Endothelial cell of umbilical vein (primary cell): ENCODE data around the gene ATXN2. TPM values are rescaled to one million over a fixed set of nuclear protein-coding genes. Genes with fewer than 3 reads are reported as not detected.
"Not testable (repeated sequence)": the region's sequence is repeated elsewhere in the genome, so short reads cannot be mapped to it uniquely, and the experiment has no call there.

Experiments used
- BruUV-seq: library from RNA; stranded (reverse); fragments of 400-500 nt; replicated peaks from 2 replicates; lab custom pipeline; 2021; lab: Mats Ljungman, UMichigan
- CTCF ChIA-PET: fragments of 300-600, 350-600 bp; sonication (Branson Sonifier 250); formaldehyde crosslinking; loops from one replicate; lab custom pipeline; 2021; ENCODE audit warnings: antibody characterized with exemption, inconsistent platforms; lab: Charles Lee
- POLR2A ChIA-PET: fragments of 300-600, 350-600 bp; sonication (Branson Sonifier 250); formaldehyde crosslinking; loops from one replicate; lab custom pipeline; 2021; ENCODE audit warnings: antibody characterized with exemption, inconsistent platforms; lab: Charles Lee
- DNase-seq: peaks from one replicate; pipeline ENCODE4 v3.0.0-alpha.2; 2011; ENCODE audit warnings: low read depth, low spot score
- FAIRE-seq: peaks from 2 replicates; lab custom pipeline; 2011; peaks lifted over from hg19 to GRCh38; lab: Jason Lieb, UNC
- H2AFZ ChIP-seq: 2 replicates; pipeline ENCODE4 v1.6.0; 2012; ENCODE audit warnings: low read depth, low read length, control low read depth, inconsistent platforms
- H3K27ac ChIP-seq: 2 replicates; pipeline ENCODE4 v1.5.1; 2011; ENCODE audit warnings: low read depth, mild to moderate bottlenecking, control low read depth, low read length, moderate library complexity; ENCODE audit not compliant: insufficient read depth
- H3K27me3 ChIP-seq, 2 experiments: 2 replicates each; pipeline versions ENCODE4 v1.6.0 to v1.6.1; 2011; ENCODE audit warnings: low read length in 2 of 2, mixed read lengths in 1 of 2; ENCODE audit not compliant: control insufficient read depth in 2 of 2, insufficient read depth in 2 of 2
- H3K36me3 ChIP-seq, 2 experiments: 2 replicates in 1 of 2; 3 replicates in 1 of 2; pipeline ENCODE4 v1.5.1; 2011; ENCODE audit warnings: low read length in 2 of 2, mild to moderate bottlenecking in 1 of 2, moderate library complexity in 1 of 2; ENCODE audit not compliant: control insufficient read depth in 2 of 2, insufficient read depth in 2 of 2; ENCODE audit errors: extremely low read depth in 1 of 2
- H3K4me1 ChIP-seq: 3 replicates; pipeline ENCODE4 v1.5.1; 2011; ENCODE audit warnings: mild to moderate bottlenecking, low read length; ENCODE audit not compliant: control insufficient read depth, insufficient read depth; ENCODE audit errors: extremely low read depth
- H3K4me2 ChIP-seq: 2 replicates; pipeline ENCODE4 v1.6.1; 2011; ENCODE audit warnings: low read length, control low read depth, mixed read lengths; ENCODE audit not compliant: insufficient read depth
- H3K4me3 ChIP-seq, 3 experiments: fragments of 200-600 bp in 1 of 3; sonication (generic), shearing (Covaris generic) in 1 of 3; replicated peaks in 1 of 3; 2 replicates each; pipeline ENCODE4 v1.5.1; 2011 to 2016; ENCODE audit warnings: control low read depth in 3 of 3, low read length in 3 of 3, mild to moderate bottlenecking in 2 of 3, inconsistent platforms in 1 of 3, low read depth in 1 of 3, moderate library complexity in 1 of 3; ENCODE audit not compliant: insufficient read depth in 1 of 3
- H3K79me2 ChIP-seq: 2 replicates; pipeline ENCODE4 v1.6.0; 2012; ENCODE audit warnings: low read length, inconsistent platforms; ENCODE audit not compliant: control insufficient read depth, insufficient read depth
- H3K9ac ChIP-seq: replicated peaks from 2 replicates; pipeline ENCODE3; 2011; ENCODE audit warnings: low read length, control low read depth; ENCODE audit not compliant: insufficient read depth; ENCODE audit errors: extremely low read depth
- H3K9me1 ChIP-seq: replicated peaks from 3 replicates; pipeline ENCODE4 v1.6.0; 2011; ENCODE audit warnings: mild to moderate bottlenecking, low read length; ENCODE audit not compliant: control insufficient read depth, insufficient read depth; ENCODE audit errors: extremely low read depth
- H3K9me3 ChIP-seq: replicated peaks from 2 replicates; pipeline ENCODE4 v1.5.1; 2012; ENCODE audit warnings: low read length, inconsistent platforms; ENCODE audit not compliant: control insufficient read depth, insufficient read depth
- H4K20me1 ChIP-seq: replicated peaks from 2 replicates; pipeline ENCODE3; 2011; ENCODE audit warnings: mild to moderate bottlenecking, low read length; ENCODE audit not compliant: control insufficient read depth, insufficient read depth; ENCODE audit errors: extremely low read depth
- EZH2 ChIP-seq: IDR thresholded peaks from 2 replicates; pipeline ENCODE4 v1.6.1; 2012; ENCODE audit warnings: borderline replicate concordance, low read depth, mild to moderate bottlenecking, moderate library complexity, low read length, inconsistent platforms; ENCODE audit not compliant: severe bottlenecking
- FOS ChIP-seq: IDR thresholded peaks from 2 replicates; pipeline ENCODE4 v1.6.1; 2011; ENCODE audit warnings: mild to moderate bottlenecking, low read length, moderate library complexity, borderline replicate concordance; ENCODE audit not compliant: insufficient read depth
- GATA2 ChIP-seq: IDR thresholded peaks from 2 replicates; pipeline ENCODE4 v1.7.0; 2011; ENCODE audit warnings: low read depth, mild to moderate bottlenecking, moderate library complexity, mixed read lengths, low read length; ENCODE audit not compliant: insufficient read length, insufficient read depth
- JUN ChIP-seq: IDR thresholded peaks from 2 replicates; pipeline ENCODE4 v1.6.1; 2011; ENCODE audit warnings: borderline replicate concordance, low read depth; ENCODE audit not compliant: insufficient read length, insufficient read depth
- MYC ChIP-seq: IDR thresholded peaks from one replicate; pipeline ENCODE4 v1.6.1; 2011; ENCODE audit warnings: mild to moderate bottlenecking, low read depth, low read length
- POLR2A ChIP-seq: IDR thresholded peaks from 2 replicates; pipeline ENCODE4 v1.6.1; 2012; ENCODE audit warnings: low read depth, mild to moderate bottlenecking, control low read depth, low read length
- POLR2AphosphoS5 ChIP-seq: IDR thresholded peaks from 2 replicates; pipeline ENCODE4 v1.6.1; 2012; ENCODE audit warnings: low read depth, mild to moderate bottlenecking, control low read depth, low read length, moderate library complexity; ENCODE audit not compliant: insufficient read depth
- dilution Hi-C: fragments of 300-500 bp; cut with MboI; formaldehyde crosslinking; loops from one replicate; pipeline ENCODE4 v1.15.0; 2019; ENCODE audit warnings: low sequenced_read_pairs; ENCODE audit not compliant: extremely low pct_ligation_motif_present
- intact Hi-C: fragments of 100-400 bp; cut with micrococcal nuclease; formaldehyde crosslinking; loops from one replicate; pipeline ENCODE4 v1.10.0; 2022
- polyA plus RNA-seq, 4 experiments: library from polyadenylated mRNA; depleted of rRNA in 3 of 4; stranded (reverse) in 3 of 4; unstranded in 1 of 4; fragments of >200 nt; gene quantifications; 2 replicates each; pipeline versions ENCODE4 v1.2.1 to v1.2.3, GENCODE V29; 2011 to 2012; ENCODE audit warnings: missing spikeins in 1 of 4
- total RNA-seq: library from RNA; stranded (reverse); gene quantifications from 2 replicates; pipeline ENCODE4 v1.2.3, GENCODE V29; 2021
- TF ChIP-seq, protein P1 (sequence below): IDR thresholded peaks from 2 replicates; pipeline ENCODE4 v1.6.1; 2011; ENCODE audit not compliant: insufficient read depth, insufficient read length
- TF ChIP-seq, protein P2 (sequence below), 2 donors: IDR thresholded peaks; 1 replicate in 1 of 2; 2 replicates in 1 of 2; pipeline ENCODE4 v1.5.1; 2011; ENCODE audit warnings: low read length in 2 of 2, mild to moderate bottlenecking in 2 of 2, moderate library complexity in 2 of 2, control low read depth in 1 of 2, inconsistent platforms in 1 of 2, low read depth in 1 of 2; ENCODE audit not compliant: insufficient read depth in 1 of 2; ENCODE audit errors: extremely low read depth in 1 of 2

The ATXN2 gene
- total and polyA plus RNA-seq, 2 donors (not counting 3 experiments of a cell fraction or from before 2014, with no cell fraction given), result 58.9 to 86.7 TPM

DNA sequence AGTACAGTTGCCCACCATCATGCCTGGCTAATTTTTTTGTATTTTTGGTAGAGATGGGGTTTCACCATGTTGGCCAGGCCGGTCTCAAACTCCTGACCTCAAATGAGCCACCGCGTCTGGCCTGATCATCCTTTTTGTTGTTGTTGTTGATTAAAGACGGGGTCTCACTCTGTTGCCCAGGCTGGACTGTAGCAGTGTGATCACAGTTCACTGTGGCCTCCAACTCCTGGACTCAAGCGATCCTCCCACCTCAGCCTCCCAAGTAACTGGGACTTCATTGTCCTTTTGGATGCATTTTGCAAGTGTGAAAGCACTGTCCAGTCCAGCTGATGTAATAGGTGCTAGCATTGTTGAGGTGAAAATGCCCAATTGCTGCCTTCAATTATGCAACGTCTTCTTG lies 27.1 kb upstream of the ATXN2 start:
- ChIA-PET POLR2A (no interaction called here), CTCF (interaction anchor here (1.2 to 1.6 kb wide), 2 partner anchors 8 to 69 kb away, joined by 3 read pairs; no protein-coding TSS in a partner anchor)
- no peaks in the 10 kb centered on the region for H4K20me1 ChIP-seq
- no peaks in the 10 kb centered on the region for H3K9me1 ChIP-seq
- no peak for DNase-seq
- no peak for FAIRE-seq
- H3K27me3 ChIP-seq, result no peaks in the 10 kb centered on the region
- intact Hi-C loops (no loop called here), dilution Hi-C loops (no loop called here)
- H2AFZ ChIP-seq, result no peak overlapping the region
- no peak overlapping the region for H3K27ac ChIP-seq
- no peak overlapping the region for H3K4me3 ChIP-seq
- H3K9ac ChIP-seq, result no peak overlapping the region
- TF ChIP-seq GATA2 (no peak), POLR2A (no peak), FOS (no peak)
- TF ChIP-seq, protein P1, sequence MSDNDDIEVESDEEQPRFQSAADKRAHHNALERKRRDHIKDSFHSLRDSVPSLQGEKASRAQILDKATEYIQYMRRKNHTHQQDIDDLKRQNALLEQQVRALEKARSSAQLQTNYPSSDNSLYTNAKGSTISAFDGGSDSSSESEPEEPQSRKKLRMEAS, result no peak
- BruUV-seq, result no TSS peak
- H3K4me1 ChIP-seq, result no peaks in the 10 kb centered on the region
- no peaks in the 10 kb centered on the region for H3K9me3 ChIP-seq
- no peaks in the 10 kb centered on the region for H3K36me3 ChIP-seq
- H3K79me2 ChIP-seq, result no peaks in the 10 kb centered on the region
- H3K4me2 ChIP-seq, result no peak overlapping the region

DNA sequence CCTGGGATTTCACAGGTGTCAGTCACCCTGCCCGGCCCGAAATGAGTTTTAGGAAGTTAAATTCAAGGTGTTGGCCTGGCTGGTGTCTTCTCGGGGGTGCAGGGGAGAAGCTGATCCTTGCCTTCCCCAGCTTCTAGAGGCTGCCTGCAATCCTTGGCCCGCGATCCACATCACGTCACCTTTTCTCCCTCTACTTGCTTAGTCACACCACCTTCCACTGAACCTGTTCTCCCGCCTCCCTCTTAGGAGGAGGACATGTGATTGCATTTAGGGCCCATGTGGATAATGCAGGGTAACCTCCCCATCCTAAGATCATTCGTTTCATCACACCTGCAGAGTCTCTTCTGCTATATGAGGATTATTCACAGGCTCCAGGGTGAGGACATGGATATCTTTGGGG lies 25.4 kb upstream of the ATXN2 start:
- no TSS peak for BruUV-seq
- intact Hi-C loops (no loop called here), dilution Hi-C loops (no loop called here)
- TF ChIP-seq EZH2 (no peak), FOS (no peak), POLR2AphosphoS5 (no peak), MYC (no peak), POLR2A (no peak), GATA2 (no peak), JUN (no peak)
- TF ChIP-seq, protein P2, sequence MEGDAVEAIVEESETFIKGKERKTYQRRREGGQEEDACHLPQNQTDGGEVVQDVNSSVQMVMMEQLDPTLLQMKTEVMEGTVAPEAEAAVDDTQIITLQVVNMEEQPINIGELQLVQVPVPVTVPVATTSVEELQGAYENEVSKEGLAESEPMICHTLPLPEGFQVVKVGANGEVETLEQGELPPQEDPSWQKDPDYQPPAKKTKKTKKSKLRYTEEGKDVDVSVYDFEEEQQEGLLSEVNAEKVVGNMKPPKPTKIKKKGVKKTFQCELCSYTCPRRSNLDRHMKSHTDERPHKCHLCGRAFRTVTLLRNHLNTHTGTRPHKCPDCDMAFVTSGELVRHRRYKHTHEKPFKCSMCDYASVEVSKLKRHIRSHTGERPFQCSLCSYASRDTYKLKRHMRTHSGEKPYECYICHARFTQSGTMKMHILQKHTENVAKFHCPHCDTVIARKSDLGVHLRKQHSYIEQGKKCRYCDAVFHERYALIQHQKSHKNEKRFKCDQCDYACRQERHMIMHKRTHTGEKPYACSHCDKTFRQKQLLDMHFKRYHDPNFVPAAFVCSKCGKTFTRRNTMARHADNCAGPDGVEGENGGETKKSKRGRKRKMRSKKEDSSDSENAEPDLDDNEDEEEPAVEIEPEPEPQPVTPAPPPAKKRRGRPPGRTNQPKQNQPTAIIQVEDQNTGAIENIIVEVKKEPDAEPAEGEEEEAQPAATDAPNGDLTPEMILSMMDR (IDR thresholded peaks at IDR 0.05; ENCODE audit: extremely low read depth in 1 of 2, insufficient read depth in 1 of 2, low read depth in 1 of 2, low read length in 2 of 2), result no peak
- TF ChIP-seq, protein P1, result no peak
- H3K9me3 ChIP-seq, result no peaks in the 10 kb centered on the region
- CTCF ChIA-PET, result no interaction called here
- no peak overlapping the region for H3K4me3 ChIP-seq
- no peak overlapping the region for H3K27ac ChIP-seq
- no peak for FAIRE-seq
- no peaks in the 10 kb centered on the region for H3K4me1 ChIP-seq
- no peak overlapping the region for H2AFZ ChIP-seq
- POLR2A ChIA-PET, result no interaction called here
- no peaks in the 10 kb centered on the region for H3K36me3 ChIP-seq
- H3K79me2 ChIP-seq, result no peaks in the 10 kb centered on the region
- H3K4me2 ChIP-seq, result no peak overlapping the region
- no peak overlapping the region for H3K9ac ChIP-seq
- no peaks in the 10 kb centered on the region for H4K20me1 ChIP-seq
- H3K27me3 ChIP-seq, result no peaks in the 10 kb centered on the region
- no peak for DNase-seq
- no peaks in the 10 kb centered on the region for H3K9me1 ChIP-seq

DNA sequence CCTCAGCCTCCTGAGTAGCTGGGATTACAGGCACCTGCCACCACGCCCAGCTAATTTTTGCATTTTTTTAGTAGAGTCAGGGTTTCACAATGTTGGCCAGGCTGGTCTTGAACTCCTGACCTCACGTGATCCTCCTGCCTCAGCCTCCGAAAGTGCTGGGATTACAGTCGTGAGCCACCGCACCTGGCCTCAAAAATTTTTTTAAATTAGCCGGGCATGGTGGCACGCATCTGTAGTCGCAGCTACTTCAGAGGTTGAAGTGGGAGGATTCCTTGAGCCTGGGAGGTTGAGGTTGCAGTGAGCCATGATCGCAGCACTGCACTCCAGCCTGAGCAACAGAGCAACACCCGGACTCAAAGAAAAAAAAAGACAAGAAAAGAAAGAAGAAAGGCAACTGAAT lies 18.7 kb upstream of the ATXN2 start:
- H3K27me3 ChIP-seq, intact Hi-C loops, H3K4me3 ChIP-seq, BruUV-seq, FAIRE-seq, H4K20me1 ChIP-seq, POLR2A ChIA-PET, H3K79me2 ChIP-seq, H3K9me3 ChIP-seq, H3K9me1 ChIP-seq, H3K27ac ChIP-seq, H3K4me2 ChIP-seq, H3K9ac ChIP-seq, DNase-seq, H3K4me1 ChIP-seq, dilution Hi-C loops, H3K36me3 ChIP-seq, H2AFZ ChIP-seq: not testable (repeated sequence)
- CTCF ChIA-PET, result interaction anchor here (0.7 to 0.8 kb wide), 3 partner anchors 8 to 56 kb away, joined by 3 read pairs; no protein-coding TSS in a partner anchor
